Erythroblast (primary cell): ENCODE results near the gene PNLDC1.

Experiments used
- GATA1 ChIP-seq: IDR thresholded peaks from 2 replicates; pipeline ENCODE4 v1.6.1; 2011; ENCODE audit warnings: low read depth, mild to moderate bottlenecking, control low read depth, low read length, moderate library complexity
- POLR2A ChIP-seq: IDR thresholded peaks from 2 replicates; pipeline ENCODE4 v1.6.1; 2011; ENCODE audit warnings: mild to moderate bottlenecking, low read length

- TF ChIP-seq POLR2A (no peak), GATA1 (no peak)
Measured at GRCh38 chr6:159788753-159789376, 11.2 kb upstream of the PNLDC1 start.
